ENCODE measurements around the gene POLA1.

POLA1 gene

GRCh38 chrX:24982306-24982965, 288.7 kb downstream of the POLA1 start:
- DNase-seq, result no peak

GRCh38 chrX:24983931-24984330, 290.2 kb downstream of the POLA1 start:
- DNase-seq, result no peak

- no peak for DNase-seq
These were observed 291.4 kb downstream of the POLA1 start for GRCh38 chrX:24985120-24985519.

GRCh38 chrX:24987731-24988130, 294.0 kb downstream of the POLA1 start:
- no peak for DNase-seq

GRCh38 chrX:24988314-24988713, 294.6 kb downstream of the POLA1 start:
- no peak for DNase-seq

- no peak for DNase-seq
These were observed 296.8 kb downstream of the POLA1 start for GRCh38 chrX:24990535-24990934.

GRCh38 chrX:24993879-24994278, 300.2 kb downstream of the POLA1 start:
- no peak for DNase-seq

GRCh38 chrX:24996096-24996709, 302.5 kb downstream of the POLA1 start:
- no peak for DNase-seq

GRCh38 chrX:24999511-24999910, 305.8 kb downstream of the POLA1 start:
- DNase-seq, result no peak

- DNase-seq, result no peak
These were observed 308.3 kb downstream of the POLA1 start for GRCh38 chrX:25001808-25002660.

- no peak for DNase-seq
These were observed 308.9 kb downstream of the POLA1 start for GRCh38 chrX:25002661-25003020.

GRCh38 chrX:25003066-25003849, 309.5 kb downstream of the POLA1 start:
- DNase-seq, result no peak

- no peak for DNase-seq
These were observed 310.3 kb downstream of the POLA1 start for GRCh38 chrX:25004040-25004439.

- DNase-seq, result no peak
These were observed 310.8 kb downstream of the POLA1 start for GRCh38 chrX:25004485-25005032.

GRCh38 chrX:25005034-25005381, 311.3 kb downstream of the POLA1 start:
- DNase-seq, result no peak

GRCh38 chrX:25005382-25006185, 311.9 kb downstream of the POLA1 start:
- DNase-seq, result no peak

- no peak for DNase-seq
These were observed 312.9 kb downstream of the POLA1 start for GRCh38 chrX:25006586-25007058.

- DNase-seq, result no peak
These were observed 313.6 kb downstream of the POLA1 start for GRCh38 chrX:25007059-25008053.

GRCh38 chrX:25009407-25009806, 315.7 kb downstream of the POLA1 start:
- no peak for DNase-seq

GRCh38 chrX:25010784-25011588, 317.3 kb downstream of the POLA1 start:
- DNase-seq, result no peak

All from cerebellar nuclear complex (tissue), 1 donor.